SK-N-SH (cell line): ENCODE data around the gene CAPN7. TPM values are rescaled to one million over a fixed set of nuclear protein-coding genes. Genes with fewer than 3 reads are reported as not detected.

ENCODE experiments used
- CTCF ChIA-PET: fragments of 300-600, 350-600 bp; formaldehyde crosslinking; extraction: SDS; loops from one replicate; lab custom pipeline; 2021; lab: Yijun Ruan, JAX
- POLR2A ChIA-PET: fragments of 350-600 bp; sonication (Branson Sonifier 250); formaldehyde crosslinking; extraction: SDS; loops from one replicate; lab custom pipeline; 2020; ENCODE audit warnings: antibody characterized with exemption, inconsistent platforms; lab: Yijun Ruan, JAX
- DNase-seq: peaks from one replicate; pipeline ENCODE4 v3.0.0; 2012
- H2AFZ ChIP-seq: fragments of 200-600 bp; sonication (generic); 2 replicates; pipeline ENCODE4 v1.8.1; 2016; ENCODE audit warnings: antibody characterized with exemption, mild to moderate bottlenecking, low read depth
- H3F3A ChIP-seq: fragments of 200-600 bp; sonication (generic); replicated peaks from 2 replicates; pipeline ENCODE3; 2016; ENCODE audit warnings: antibody characterized with exemption, mild to moderate bottlenecking; ENCODE audit not compliant: insufficient read depth
- H3K27ac ChIP-seq, 2 experiments: fragments of 200-500 bp in 1 of 2; fragments of 200-600 bp in 1 of 2; sonication (Bioruptor generic) in 1 of 2; sonication (generic), shearing (Covaris generic) in 1 of 2; 2 replicates each; pipeline versions ENCODE4 v1.5.1 to v1.6.1; 2014 to 2016; ENCODE audit warnings: low read depth in 2 of 2, inconsistent platforms in 1 of 2, low read length in 1 of 2, mild to moderate bottlenecking in 1 of 2, mixed read lengths in 1 of 2
- H3K27me3 ChIP-seq: fragments of 200-600 bp; sonication (generic), shearing (Covaris generic); 2 replicates; pipeline ENCODE4 v1.6.1; 2016; ENCODE audit warnings: mixed run types; ENCODE audit not compliant: insufficient read depth
- H3K36me3 ChIP-seq, 2 experiments: fragments of 200-500 bp in 1 of 2; fragments of 200-600 bp in 1 of 2; sonication (Bioruptor generic) in 1 of 2; sonication (generic) in 1 of 2; replicated peaks in 1 of 2; 2 replicates each; pipeline versions ENCODE3 to v1.5.1; 2014 to 2016; ENCODE audit warnings: low read length in 1 of 2, mild to moderate bottlenecking in 1 of 2; ENCODE audit not compliant: insufficient read depth in 2 of 2, control insufficient read depth in 1 of 2
- H3K4me1 ChIP-seq, 2 experiments: fragments of 200-500 bp in 1 of 2; fragments of 200-600 bp in 1 of 2; sonication (Bioruptor generic) in 1 of 2; sonication (generic), shearing (Covaris generic) in 1 of 2; 2 replicates each; pipeline versions ENCODE4 v1.5.1 to v1.6.1; 2014 to 2016; ENCODE audit warnings: low read depth in 1 of 2, low read length in 1 of 2, mixed run types in 1 of 2; ENCODE audit not compliant: insufficient read depth in 2 of 2, control insufficient read depth in 1 of 2
- H3K4me2 ChIP-seq: fragments of 200-600 bp; sonication (generic), shearing (Covaris generic); 2 replicates; pipeline ENCODE4 v1.6.1; 2017; ENCODE audit warnings: mixed run types
- H3K4me3 ChIP-seq, 2 experiments: fragments of 200-500 bp in 1 of 2; fragments of 200-600 bp in 1 of 2; sonication (Bioruptor generic) in 1 of 2; sonication (generic), shearing (Covaris generic) in 1 of 2; 2 replicates each; pipeline versions ENCODE4 v1.5.1 to v1.8.1; 2014 to 2016; ENCODE audit warnings: low read depth in 2 of 2, inconsistent platforms in 1 of 2, low read length in 1 of 2, mild to moderate bottlenecking in 1 of 2, mixed read lengths in 1 of 2, moderate library complexity in 1 of 2
- H3K79me2 ChIP-seq: fragments of 200-600 bp; sonication (generic); 2 replicates; pipeline ENCODE4 v1.8.1; 2017; ENCODE audit warnings: mild to moderate bottlenecking; ENCODE audit not compliant: insufficient read depth
- H3K9ac ChIP-seq: fragments of 200-600 bp; sonication (generic); 2 replicates; pipeline ENCODE4 v1.6.1; 2017; ENCODE audit warnings: mixed run types
- H3K9me2 ChIP-seq: fragments of 200-600 bp; sonication (generic); 2 replicates; pipeline ENCODE4 v1.6.1; 2017; ENCODE audit warnings: mixed run types
- H3K9me3 ChIP-seq: fragments of 200-600 bp; sonication (generic); 2 replicates; pipeline ENCODE4 v1.6.1; 2017; ENCODE audit warnings: mixed run types, mild to moderate bottlenecking, moderate library complexity
- H4K20me1 ChIP-seq: fragments of 200-600 bp; sonication (generic); 2 replicates; pipeline ENCODE4 v1.6.1; 2017; ENCODE audit warnings: mild to moderate bottlenecking, mixed run types; ENCODE audit not compliant: insufficient read depth
- CHD2 ChIP-seq: fragments of 150-350 bp; IDR thresholded peaks from 2 replicates; pipeline ENCODE4 v1.6.1; 2018; ENCODE audit warnings: low read length; ENCODE audit not compliant: partially characterized antibody
- EP300 ChIP-seq, 2 experiments: IDR thresholded peaks; 2 replicates each; pipeline versions ENCODE4 v1.4.0 to v1.6.1; 2012; ENCODE audit warnings: borderline replicate concordance in 1 of 2, low read depth in 1 of 2, low read length in 1 of 2
- EZH2phosphoT487 ChIP-seq: fragments of 200-600 bp; sonication (generic); IDR thresholded peaks from 2 replicates; pipeline ENCODE4 v1.6.1; 2017; ENCODE audit warnings: low read depth, mixed run types, mild to moderate bottlenecking, antibody characterized with exemption, moderate library complexity, borderline replicate concordance
- FOXM1 ChIP-seq: IDR thresholded peaks from 2 replicates; pipeline ENCODE4 v1.4.0; 2012; ENCODE audit warnings: low read depth, mild to moderate bottlenecking
- GABPA ChIP-seq: IDR thresholded peaks from 2 replicates; pipeline ENCODE4 v1.4.0; 2012; ENCODE audit warnings: low read depth, mild to moderate bottlenecking
- JUND ChIP-seq: IDR thresholded peaks from 2 replicates; pipeline ENCODE4 v1.4.0; 2012
- MXI1 ChIP-seq: IDR thresholded peaks from 2 replicates; pipeline ENCODE4 v1.6.1; 2012; ENCODE audit warnings: mild to moderate bottlenecking, low read depth, low read length, improper control_type of control experiment
- NFIC ChIP-seq: IDR thresholded peaks from 2 replicates; pipeline ENCODE4 v1.4.0; 2012; ENCODE audit warnings: borderline replicate concordance
- NRF1 ChIP-seq: IDR thresholded peaks from 2 replicates; pipeline ENCODE4 v1.6.1; 2012; ENCODE audit warnings: low read depth, mild to moderate bottlenecking, low read length
- POLR2AphosphoS5 ChIP-seq: IDR thresholded peaks from 2 replicates; pipeline ENCODE4 v1.6.1; 2012; ENCODE audit warnings: low read depth, low read length
- RAD21 ChIP-seq: IDR thresholded peaks from 2 replicates; pipeline ENCODE4 v1.6.1; 2012; ENCODE audit warnings: mild to moderate bottlenecking, low read length
- RCOR1 ChIP-seq: fragments of 150-350 bp; IDR thresholded peaks from 2 replicates; pipeline ENCODE4 v1.6.1; 2017; ENCODE audit warnings: antibody characterized with exemption, low read length
- RFX5 ChIP-seq: IDR thresholded peaks from 2 replicates; pipeline ENCODE4 v1.6.1; 2012; ENCODE audit warnings: mild to moderate bottlenecking, improper control_type of control experiment, low read length
- SIN3A ChIP-seq: IDR thresholded peaks from 2 replicates; pipeline ENCODE4 v1.6.1; 2012; ENCODE audit warnings: low read depth, mild to moderate bottlenecking, low read length, moderate library complexity, borderline replicate concordance
- SMC3 ChIP-seq: IDR thresholded peaks from 2 replicates; pipeline ENCODE4 v1.6.1; 2012; ENCODE audit warnings: low read depth, low read length, improper control_type of control experiment
- TAF1 ChIP-seq: IDR thresholded peaks from 2 replicates; pipeline ENCODE4 v1.6.1; 2012; ENCODE audit warnings: low read depth, mild to moderate bottlenecking, low read length, moderate library complexity, borderline replicate concordance
- TCF12 ChIP-seq: IDR thresholded peaks from 2 replicates; pipeline ENCODE4 v1.4.0; 2012
- TEAD4 ChIP-seq: IDR thresholded peaks from 2 replicates; pipeline ENCODE4 v1.4.0; 2012; ENCODE audit warnings: mild to moderate bottlenecking, borderline replicate concordance; ENCODE audit not compliant: insufficient read depth
- YY1 ChIP-seq: IDR thresholded peaks from 2 replicates; pipeline ENCODE4 v1.4.0; 2012; ENCODE audit warnings: low read depth, mild to moderate bottlenecking
- WGBS: methylation state at CpG from one replicate; pipeline ENCODE4 v1.1.6; 2017; ENCODE audit warnings: low lambda C conversion rate; 5-methylcytosine and 5-hydroxymethylcytosine counted together
- polyA plus RNA-seq, 3 experiments: library from polyadenylated mRNA; depleted of rRNA; stranded (reverse); fragments of >200 nt; gene quantifications; 2 replicates each; pipeline ENCODE4 v1.2.3, GENCODE V29; 2012
- TF ChIP-seq, protein P1 (sequence below): IDR thresholded peaks from 2 replicates; pipeline ENCODE4 v1.4.0; 2012; ENCODE audit warnings: low read depth, borderline replicate concordance
- TF ChIP-seq, protein P2 (sequence below): fragments of 150-350 bp; IDR thresholded peaks from 2 replicates; pipeline ENCODE4 v1.6.1; 2016; ENCODE audit warnings: mild to moderate bottlenecking, low read depth, low read length
- TF ChIP-seq, protein P3 (sequence below): fragments of 200-600 bp; sonication (generic); IDR thresholded peaks from 2 replicates; pipeline ENCODE4 v1.6.1; 2017; ENCODE audit warnings: antibody characterized with exemption, mild to moderate bottlenecking, moderate library complexity

Gene CAPN7
- polyA plus RNA-seq, 1 of the 3 experiments (the other 2 are of a cell fraction) = 7.3 TPM

- H4K20me1 ChIP-seq = no peaks in the 10 kb centered on the region
- no peak overlapping the region for H3K27ac ChIP-seq
- no peaks in the 10 kb centered on the region for H3K27me3 ChIP-seq
- no peak for TF ChIP-seq MXI1
- no peak for TF ChIP-seq FOXM1
- TF ChIP-seq SIN3A = no peak
- TF ChIP-seq, protein P1, sequence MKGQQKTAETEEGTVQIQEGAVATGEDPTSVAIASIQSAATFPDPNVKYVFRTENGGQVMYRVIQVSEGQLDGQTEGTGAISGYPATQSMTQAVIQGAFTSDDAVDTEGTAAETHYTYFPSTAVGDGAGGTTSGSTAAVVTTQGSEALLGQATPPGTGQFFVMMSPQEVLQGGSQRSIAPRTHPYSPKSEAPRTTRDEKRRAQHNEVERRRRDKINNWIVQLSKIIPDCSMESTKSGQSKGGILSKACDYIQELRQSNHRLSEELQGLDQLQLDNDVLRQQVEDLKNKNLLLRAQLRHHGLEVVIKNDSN = no peak
- TF ChIP-seq JUND = no peak
- no peak for TF ChIP-seq EP300 (IDR thresholded peaks at IDR 0.05; ENCODE audit: borderline replicate concordance in 1 of 2, low read depth in 1 of 2, low read length in 1 of 2)
- no peak for TF ChIP-seq RCOR1
- TF ChIP-seq TCF12 = no peak
- TF ChIP-seq RAD21 = no peak
- TF ChIP-seq SMC3 = no peak
- TF ChIP-seq, all 33 proteins: peak for 0
- H3K9me2 ChIP-seq = no peaks in the 10 kb centered on the region
- H3K4me2 ChIP-seq = no peak overlapping the region
- ChIA-PET CTCF (interaction anchor here (1.1 to 1.8 kb wide), 8 partner anchors 14 to 274 kb away, joined by 3 to 7 read pairs (median 4); no protein-coding TSS in a partner anchor), POLR2A (no interaction called here)
- H3K4me3 ChIP-seq = no peak overlapping the region
- H3K9me3 ChIP-seq = no peaks in the 10 kb centered on the region
- H3K9ac ChIP-seq = no peak overlapping the region
- DNase-seq = no peak
- no peaks in the 10 kb centered on the region for H3K36me3 ChIP-seq
- no peaks in the 10 kb centered on the region for H3F3A ChIP-seq
- no peaks in the 10 kb centered on the region for H3K4me1 ChIP-seq
- no peaks in the 10 kb centered on the region for H3K79me2 ChIP-seq
- WGBS = 57% methylated on average over 10 of the region's 10 CpGs
- no peak overlapping the region for H2AFZ ChIP-seq
These were observed 6.4 kb upstream of the CAPN7 start for GRCh38 chr3:15199493-15200105.

DNA sequence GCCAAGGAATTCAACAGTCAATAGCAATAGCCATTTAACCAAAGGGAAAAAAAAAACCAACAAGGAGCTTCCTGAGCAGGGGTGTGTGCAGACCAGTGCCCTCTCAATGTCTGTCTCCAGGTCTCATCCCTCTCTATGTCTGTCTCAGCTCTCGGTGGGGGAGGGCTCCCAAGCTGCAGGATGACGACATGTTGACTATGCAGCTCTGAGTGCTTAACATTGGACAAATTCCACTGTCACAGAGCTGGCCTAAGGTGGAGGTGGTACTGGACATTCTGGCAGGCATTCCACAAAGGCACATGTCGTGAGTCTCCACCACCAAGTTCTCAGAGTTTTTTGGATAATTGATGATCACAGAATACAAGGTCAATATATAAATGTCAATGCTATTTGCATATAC lies 2.0 kb upstream of the CAPN7 start:
- no peak for DNase-seq
- H3K4me3 ChIP-seq = no peak overlapping the region
- H3K4me1 ChIP-seq = peaks cover 0 to 13% of the 10 kb centered on the region in 2 experiments; a peak in 3 of 4 replicates
- POLR2A ChIA-PET = no interaction called here
- H3F3A ChIP-seq = no peaks in the 10 kb centered on the region
- peaks cover 22% of the 10 kb centered on the region for H4K20me1 ChIP-seq
- H3K9me3 ChIP-seq = no peaks in the 10 kb centered on the region
- H3K79me2 ChIP-seq = peaks cover 28% of the 10 kb centered on the region
- no peaks in the 10 kb centered on the region for H3K36me3 ChIP-seq
- no peaks in the 10 kb centered on the region for H3K27me3 ChIP-seq
- peak overlapping the region; percentile 36; the same call in 1 of the 2 replicates for H2AFZ ChIP-seq
- TF ChIP-seq GABPA (no peak), NRF1 (no peak), RFX5 (no peak), TEAD4 (no peak), TAF1 (no peak), EZH2phosphoT487 (no peak), NFIC (no peak), CHD2 (no peak), YY1 (no peak), JUND (no peak), TCF12 (no peak), POLR2AphosphoS5 (no peak), SMC3 (no peak), FOXM1 (no peak), MXI1 (no peak)
- TF ChIP-seq, protein P2, sequence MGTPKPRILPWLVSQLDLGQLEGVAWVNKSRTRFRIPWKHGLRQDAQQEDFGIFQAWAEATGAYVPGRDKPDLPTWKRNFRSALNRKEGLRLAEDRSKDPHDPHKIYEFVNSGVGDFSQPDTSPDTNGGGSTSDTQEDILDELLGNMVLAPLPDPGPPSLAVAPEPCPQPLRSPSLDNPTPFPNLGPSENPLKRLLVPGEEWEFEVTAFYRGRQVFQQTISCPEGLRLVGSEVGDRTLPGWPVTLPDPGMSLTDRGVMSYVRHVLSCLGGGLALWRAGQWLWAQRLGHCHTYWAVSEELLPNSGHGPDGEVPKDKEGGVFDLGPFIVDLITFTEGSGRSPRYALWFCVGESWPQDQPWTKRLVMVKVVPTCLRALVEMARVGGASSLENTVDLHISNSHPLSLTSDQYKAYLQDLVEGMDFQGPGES = no peak
- TF ChIP-seq, protein P3, sequence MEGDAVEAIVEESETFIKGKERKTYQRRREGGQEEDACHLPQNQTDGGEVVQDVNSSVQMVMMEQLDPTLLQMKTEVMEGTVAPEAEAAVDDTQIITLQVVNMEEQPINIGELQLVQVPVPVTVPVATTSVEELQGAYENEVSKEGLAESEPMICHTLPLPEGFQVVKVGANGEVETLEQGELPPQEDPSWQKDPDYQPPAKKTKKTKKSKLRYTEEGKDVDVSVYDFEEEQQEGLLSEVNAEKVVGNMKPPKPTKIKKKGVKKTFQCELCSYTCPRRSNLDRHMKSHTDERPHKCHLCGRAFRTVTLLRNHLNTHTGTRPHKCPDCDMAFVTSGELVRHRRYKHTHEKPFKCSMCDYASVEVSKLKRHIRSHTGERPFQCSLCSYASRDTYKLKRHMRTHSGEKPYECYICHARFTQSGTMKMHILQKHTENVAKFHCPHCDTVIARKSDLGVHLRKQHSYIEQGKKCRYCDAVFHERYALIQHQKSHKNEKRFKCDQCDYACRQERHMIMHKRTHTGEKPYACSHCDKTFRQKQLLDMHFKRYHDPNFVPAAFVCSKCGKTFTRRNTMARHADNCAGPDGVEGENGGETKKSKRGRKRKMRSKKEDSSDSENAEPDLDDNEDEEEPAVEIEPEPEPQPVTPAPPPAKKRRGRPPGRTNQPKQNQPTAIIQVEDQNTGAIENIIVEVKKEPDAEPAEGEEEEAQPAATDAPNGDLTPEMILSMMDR = no peak
- TF ChIP-seq, protein P1 = no peak
- TF ChIP-seq, all 33 proteins: peak for 0
- no peak overlapping the region for H3K4me2 ChIP-seq
- WGBS = 68% methylated on average over 3 of the region's 3 CpGs
- H3K27ac ChIP-seq = no peak overlapping the region
- no peak overlapping the region for H3K9ac ChIP-seq
- H3K9me2 ChIP-seq = no peaks in the 10 kb centered on the region
- CTCF ChIA-PET = interaction anchor here (0.6 to 6.2 kb wide), 18 partner anchors 10 to 426 kb away, joined by 3 to 53 read pairs (median 10); partner anchors contain the start of gene RBSN
